H1 (cell line): Measurements from ENCODE around the gene REEP2. TPM values are rescaled to one million over a fixed set of nuclear protein-coding genes. Genes with fewer than 3 reads are reported as not detected.

Experiments used
- BACH1 ChIP-seq: IDR thresholded peaks from 2 replicates; pipeline ENCODE4 v1.6.1; 2012; ENCODE audit warnings: low read length, improper control_type of control experiment
- CEBPB ChIP-seq: IDR thresholded peaks from 2 replicates; pipeline ENCODE4 v1.6.1; 2012; ENCODE audit warnings: low read depth, low read length
- CHD1 ChIP-seq: IDR thresholded peaks from 2 replicates; pipeline ENCODE4 v1.6.1; 2012; ENCODE audit warnings: low read depth, low read length, improper control_type of control experiment
- CHD2 ChIP-seq: IDR thresholded peaks from 2 replicates; pipeline ENCODE4 v1.6.1; 2012; ENCODE audit warnings: low read length, improper control_type of control experiment
- EGR1 ChIP-seq: IDR thresholded peaks from 2 replicates; pipeline ENCODE4 v1.6.1; 2011; ENCODE audit warnings: low read depth, low read length, borderline replicate concordance
- GABPA ChIP-seq: IDR thresholded peaks from 2 replicates; pipeline ENCODE4 v1.6.1; 2011; ENCODE audit warnings: mild to moderate bottlenecking, low read length, moderate library complexity, borderline replicate concordance; ENCODE audit not compliant: insufficient read depth
- POLR2AphosphoS5 ChIP-seq: IDR thresholded peaks from 2 replicates; pipeline ENCODE4 v1.6.1; 2011; ENCODE audit warnings: low read depth, low read length
- SP1 ChIP-seq: IDR thresholded peaks from 2 replicates; pipeline ENCODE4 v1.6.1; 2011; ENCODE audit warnings: low read depth, low read length
- TAF1 ChIP-seq: IDR thresholded peaks from 2 replicates; pipeline ENCODE4 v1.6.1; 2011; ENCODE audit warnings: mild to moderate bottlenecking, low read depth, low read length
- TAF7 ChIP-seq: optimal IDR thresholded peaks from 2 replicates; pipeline ENCODE3; 2011; ENCODE audit warnings: low read depth, mild to moderate bottlenecking, inconsistent platforms, low read length, moderate library complexity, borderline replicate concordance
- polyA plus RNA-seq, 7 experiments: library from polyadenylated mRNA; depleted of rRNA in 3 of 7; stranded (reverse) in 5 of 7; unstranded in 2 of 7; fragments of >200 nt in 5 of 7; fragments of 200-250 nt in 2 of 7; gene quantifications; 1 replicate in 5 of 7; 2 replicates in 1 of 7; 4 replicates in 1 of 7; pipeline versions ENCODE4 v1.2.1 to v1.2.3, GENCODE V29; 2011 to 2013; ENCODE audit warnings: missing spikeins in 2 of 7, mixed read lengths in 2 of 7
- total RNA-seq: library from RNA; stranded (reverse); fragmentation: NEBNext Ultra II Directional; extraction: Animal tissue kit (Norgen Biotek cat#: 25700); gene quantifications from 2 replicates; pipeline ENCODE4 v1.2.1, GENCODE V29; 2021
- TF ChIP-seq, protein P1 (sequence below): fragments of 300-600 bp; sonication (generic); IDR thresholded peaks from 2 replicates; pipeline ENCODE4 v1.7.1; 2012; ENCODE audit warnings: low read length, moderate library complexity, mild to moderate bottlenecking, inconsistent platforms; ENCODE audit not compliant: insufficient replicate concordance
- TF ChIP-seq, protein P2 (sequence below): IDR thresholded peaks from 2 replicates; pipeline ENCODE4 v1.6.1; 2011; ENCODE audit warnings: low read length, improper control_type of control experiment

REEP2 gene
- total and polyA plus RNA-seq, 2 of the 8 experiments (the other 6 are each of a cell fraction or from before 2014, with no cell fraction given): 26.5 to 40.2 TPM

DNA sequence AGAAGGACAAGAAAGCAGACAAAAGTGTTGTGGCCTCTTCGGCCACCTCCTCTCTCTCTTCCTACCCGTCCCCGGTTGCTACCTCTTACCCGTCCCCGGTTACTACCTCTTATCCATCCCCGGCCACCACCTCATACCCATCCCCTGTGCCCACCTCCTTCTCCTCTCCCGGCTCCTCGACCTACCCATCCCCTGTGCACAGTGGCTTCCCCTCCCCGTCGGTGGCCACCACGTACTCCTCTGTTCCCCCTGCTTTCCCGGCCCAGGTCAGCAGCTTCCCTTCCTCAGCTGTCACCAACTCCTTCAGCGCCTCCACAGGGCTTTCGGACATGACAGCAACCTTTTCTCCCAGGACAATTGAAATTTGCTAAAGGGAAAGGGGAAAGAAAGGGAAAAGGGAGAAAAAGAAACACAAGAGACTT lies 28.9 kb downstream of the REEP2 start (continued):
- TF ChIP-seq, protein P1, sequence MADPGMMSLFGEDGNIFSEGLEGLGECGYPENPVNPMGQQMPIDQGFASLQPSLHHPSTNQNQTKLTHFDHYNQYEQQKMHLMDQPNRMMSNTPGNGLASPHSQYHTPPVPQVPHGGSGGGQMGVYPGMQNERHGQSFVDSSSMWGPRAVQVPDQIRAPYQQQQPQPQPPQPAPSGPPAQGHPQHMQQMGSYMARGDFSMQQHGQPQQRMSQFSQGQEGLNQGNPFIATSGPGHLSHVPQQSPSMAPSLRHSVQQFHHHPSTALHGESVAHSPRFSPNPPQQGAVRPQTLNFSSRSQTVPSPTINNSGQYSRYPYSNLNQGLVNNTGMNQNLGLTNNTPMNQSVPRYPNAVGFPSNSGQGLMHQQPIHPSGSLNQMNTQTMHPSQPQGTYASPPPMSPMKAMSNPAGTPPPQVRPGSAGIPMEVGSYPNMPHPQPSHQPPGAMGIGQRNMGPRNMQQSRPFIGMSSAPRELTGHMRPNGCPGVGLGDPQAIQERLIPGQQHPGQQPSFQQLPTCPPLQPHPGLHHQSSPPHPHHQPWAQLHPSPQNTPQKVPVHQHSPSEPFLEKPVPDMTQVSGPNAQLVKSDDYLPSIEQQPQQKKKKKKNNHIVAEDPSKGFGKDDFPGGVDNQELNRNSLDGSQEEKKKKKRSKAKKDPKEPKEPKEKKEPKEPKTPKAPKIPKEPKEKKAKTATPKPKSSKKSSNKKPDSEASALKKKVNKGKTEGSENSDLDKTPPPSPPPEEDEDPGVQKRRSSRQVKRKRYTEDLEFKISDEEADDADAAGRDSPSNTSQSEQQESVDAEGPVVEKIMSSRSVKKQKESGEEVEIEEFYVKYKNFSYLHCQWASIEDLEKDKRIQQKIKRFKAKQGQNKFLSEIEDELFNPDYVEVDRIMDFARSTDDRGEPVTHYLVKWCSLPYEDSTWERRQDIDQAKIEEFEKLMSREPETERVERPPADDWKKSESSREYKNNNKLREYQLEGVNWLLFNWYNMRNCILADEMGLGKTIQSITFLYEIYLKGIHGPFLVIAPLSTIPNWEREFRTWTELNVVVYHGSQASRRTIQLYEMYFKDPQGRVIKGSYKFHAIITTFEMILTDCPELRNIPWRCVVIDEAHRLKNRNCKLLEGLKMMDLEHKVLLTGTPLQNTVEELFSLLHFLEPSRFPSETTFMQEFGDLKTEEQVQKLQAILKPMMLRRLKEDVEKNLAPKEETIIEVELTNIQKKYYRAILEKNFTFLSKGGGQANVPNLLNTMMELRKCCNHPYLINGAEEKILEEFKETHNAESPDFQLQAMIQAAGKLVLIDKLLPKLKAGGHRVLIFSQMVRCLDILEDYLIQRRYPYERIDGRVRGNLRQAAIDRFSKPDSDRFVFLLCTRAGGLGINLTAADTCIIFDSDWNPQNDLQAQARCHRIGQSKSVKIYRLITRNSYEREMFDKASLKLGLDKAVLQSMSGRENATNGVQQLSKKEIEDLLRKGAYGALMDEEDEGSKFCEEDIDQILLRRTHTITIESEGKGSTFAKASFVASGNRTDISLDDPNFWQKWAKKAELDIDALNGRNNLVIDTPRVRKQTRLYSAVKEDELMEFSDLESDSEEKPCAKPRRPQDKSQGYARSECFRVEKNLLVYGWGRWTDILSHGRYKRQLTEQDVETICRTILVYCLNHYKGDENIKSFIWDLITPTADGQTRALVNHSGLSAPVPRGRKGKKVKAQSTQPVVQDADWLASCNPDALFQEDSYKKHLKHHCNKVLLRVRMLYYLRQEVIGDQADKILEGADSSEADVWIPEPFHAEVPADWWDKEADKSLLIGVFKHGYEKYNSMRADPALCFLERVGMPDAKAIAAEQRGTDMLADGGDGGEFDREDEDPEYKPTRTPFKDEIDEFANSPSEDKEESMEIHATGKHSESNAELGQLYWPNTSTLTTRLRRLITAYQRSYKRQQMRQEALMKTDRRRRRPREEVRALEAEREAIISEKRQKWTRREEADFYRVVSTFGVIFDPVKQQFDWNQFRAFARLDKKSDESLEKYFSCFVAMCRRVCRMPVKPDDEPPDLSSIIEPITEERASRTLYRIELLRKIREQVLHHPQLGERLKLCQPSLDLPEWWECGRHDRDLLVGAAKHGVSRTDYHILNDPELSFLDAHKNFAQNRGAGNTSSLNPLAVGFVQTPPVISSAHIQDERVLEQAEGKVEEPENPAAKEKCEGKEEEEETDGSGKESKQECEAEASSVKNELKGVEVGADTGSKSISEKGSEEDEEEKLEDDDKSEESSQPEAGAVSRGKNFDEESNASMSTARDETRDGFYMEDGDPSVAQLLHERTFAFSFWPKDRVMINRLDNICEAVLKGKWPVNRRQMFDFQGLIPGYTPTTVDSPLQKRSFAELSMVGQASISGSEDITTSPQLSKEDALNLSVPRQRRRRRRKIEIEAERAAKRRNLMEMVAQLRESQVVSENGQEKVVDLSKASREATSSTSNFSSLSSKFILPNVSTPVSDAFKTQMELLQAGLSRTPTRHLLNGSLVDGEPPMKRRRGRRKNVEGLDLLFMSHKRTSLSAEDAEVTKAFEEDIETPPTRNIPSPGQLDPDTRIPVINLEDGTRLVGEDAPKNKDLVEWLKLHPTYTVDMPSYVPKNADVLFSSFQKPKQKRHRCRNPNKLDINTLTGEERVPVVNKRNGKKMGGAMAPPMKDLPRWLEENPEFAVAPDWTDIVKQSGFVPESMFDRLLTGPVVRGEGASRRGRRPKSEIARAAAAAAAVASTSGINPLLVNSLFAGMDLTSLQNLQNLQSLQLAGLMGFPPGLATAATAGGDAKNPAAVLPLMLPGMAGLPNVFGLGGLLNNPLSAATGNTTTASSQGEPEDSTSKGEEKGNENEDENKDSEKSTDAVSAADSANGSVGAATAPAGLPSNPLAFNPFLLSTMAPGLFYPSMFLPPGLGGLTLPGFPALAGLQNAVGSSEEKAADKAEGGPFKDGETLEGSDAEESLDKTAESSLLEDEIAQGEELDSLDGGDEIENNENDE: peak; percentile 66
- TF ChIP-seq GABPA (no peak), CHD2 (peak; percentile 48; the same call in 1 of the 2 replicates), TAF1 (no peak), BACH1 (no peak), EGR1 (no peak; the same call in 1 of the 2 replicates), TAF7 (peak; percentile 95), CEBPB (no peak), POLR2AphosphoS5 (peak; percentile 93), CHD1 (no peak; the same call in 1 of the 2 replicates), SP1 (no peak)
- TF ChIP-seq, protein P2, sequence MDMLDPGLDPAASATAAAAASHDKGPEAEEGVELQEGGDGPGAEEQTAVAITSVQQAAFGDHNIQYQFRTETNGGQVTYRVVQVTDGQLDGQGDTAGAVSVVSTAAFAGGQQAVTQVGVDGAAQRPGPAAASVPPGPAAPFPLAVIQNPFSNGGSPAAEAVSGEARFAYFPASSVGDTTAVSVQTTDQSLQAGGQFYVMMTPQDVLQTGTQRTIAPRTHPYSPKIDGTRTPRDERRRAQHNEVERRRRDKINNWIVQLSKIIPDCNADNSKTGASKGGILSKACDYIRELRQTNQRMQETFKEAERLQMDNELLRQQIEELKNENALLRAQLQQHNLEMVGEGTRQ: peak; percentile 29; the same call in 1 of the 2 replicates
